Tibial nerve (tissue), 4 donors: Measurements from ENCODE around the gene CWF19L2.

Experiments
- EP300 ChIP-seq, 2 donors: sonication (generic); formaldehyde crosslinking; IDR thresholded peaks; one replicate each; pipeline ENCODE4 v1.6.1; 2017; ENCODE audit warnings: antibody characterized with exemption in 2 of 2, mild to moderate bottlenecking in 1 of 2
- TF ChIP-seq, protein P1 (sequence below), 5 experiments: fragments of 200-600 bp in 3 of 5; fragments of 450-650 bp in 2 of 5; sonication (generic) in 3 of 5; IDR thresholded peaks; one replicate each; pipeline ENCODE4 v1.5.1; 2016 to 2019; ENCODE audit warnings: antibody characterized with exemption in 5 of 5, mild to moderate bottlenecking in 3 of 5, moderate library complexity in 2 of 5

DNA sequence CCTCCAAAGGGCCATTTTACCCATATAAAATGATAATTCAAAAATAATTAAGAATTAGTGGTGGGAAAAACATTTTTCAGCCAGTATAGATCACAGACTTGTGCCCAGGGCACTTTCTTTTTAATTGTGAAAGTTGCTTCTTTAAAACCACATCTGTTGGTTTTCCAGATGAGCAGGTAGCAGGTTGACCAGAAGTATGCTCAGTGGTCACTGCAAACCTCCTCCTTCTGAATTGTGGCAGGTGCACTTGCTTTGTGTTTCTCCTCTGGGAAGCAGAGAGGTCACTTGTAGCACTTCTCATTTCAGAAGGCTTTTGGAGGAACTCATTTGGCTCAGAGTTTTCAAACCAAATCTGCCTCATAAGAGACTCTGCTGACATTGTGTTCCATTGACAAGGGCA, 24.6 kb upstream of the CWF19L2 start:
- TF ChIP-seq, protein P1, sequence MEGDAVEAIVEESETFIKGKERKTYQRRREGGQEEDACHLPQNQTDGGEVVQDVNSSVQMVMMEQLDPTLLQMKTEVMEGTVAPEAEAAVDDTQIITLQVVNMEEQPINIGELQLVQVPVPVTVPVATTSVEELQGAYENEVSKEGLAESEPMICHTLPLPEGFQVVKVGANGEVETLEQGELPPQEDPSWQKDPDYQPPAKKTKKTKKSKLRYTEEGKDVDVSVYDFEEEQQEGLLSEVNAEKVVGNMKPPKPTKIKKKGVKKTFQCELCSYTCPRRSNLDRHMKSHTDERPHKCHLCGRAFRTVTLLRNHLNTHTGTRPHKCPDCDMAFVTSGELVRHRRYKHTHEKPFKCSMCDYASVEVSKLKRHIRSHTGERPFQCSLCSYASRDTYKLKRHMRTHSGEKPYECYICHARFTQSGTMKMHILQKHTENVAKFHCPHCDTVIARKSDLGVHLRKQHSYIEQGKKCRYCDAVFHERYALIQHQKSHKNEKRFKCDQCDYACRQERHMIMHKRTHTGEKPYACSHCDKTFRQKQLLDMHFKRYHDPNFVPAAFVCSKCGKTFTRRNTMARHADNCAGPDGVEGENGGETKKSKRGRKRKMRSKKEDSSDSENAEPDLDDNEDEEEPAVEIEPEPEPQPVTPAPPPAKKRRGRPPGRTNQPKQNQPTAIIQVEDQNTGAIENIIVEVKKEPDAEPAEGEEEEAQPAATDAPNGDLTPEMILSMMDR (IDR thresholded peaks at IDR 0.05) = no peak
- no peak for TF ChIP-seq EP300 (IDR thresholded peaks at IDR 0.05)
